ENCODE measurements around the gene CRY2.

The CRY2 gene

DNA sequence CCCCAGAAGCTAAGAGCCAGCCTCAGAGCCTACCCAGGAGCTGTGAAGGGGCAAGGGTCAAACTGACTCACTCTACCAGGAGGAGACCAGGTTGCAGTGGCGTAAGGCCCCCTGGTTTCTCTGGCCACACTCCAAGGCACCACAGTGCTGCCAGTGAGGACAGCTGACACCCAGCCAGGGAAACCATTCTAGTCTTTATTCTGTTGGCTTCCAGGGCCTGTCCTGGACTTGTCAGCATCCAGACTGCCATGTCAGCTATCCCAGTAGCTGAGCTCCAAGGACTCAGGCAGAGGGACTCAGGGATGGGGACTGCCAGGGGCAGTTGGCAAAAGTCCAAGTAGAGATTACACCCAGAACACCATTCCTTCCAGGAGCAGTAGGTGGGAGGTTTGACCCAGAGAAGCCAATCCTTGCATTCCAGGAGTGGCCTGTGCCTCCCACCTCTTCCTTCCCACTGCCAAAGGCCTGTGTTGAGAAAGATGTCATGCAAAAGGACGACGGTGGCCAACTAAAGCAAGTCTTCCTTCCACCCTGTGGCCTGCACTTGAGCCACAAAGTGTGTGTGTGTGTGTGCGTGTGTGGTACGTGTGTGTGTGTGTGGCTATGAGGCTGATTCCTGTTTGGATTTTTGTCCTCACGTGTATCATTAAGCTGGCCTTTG, 34.6 kb downstream of the CRY2 start:
- TF ChIP-seq, protein P1, sequence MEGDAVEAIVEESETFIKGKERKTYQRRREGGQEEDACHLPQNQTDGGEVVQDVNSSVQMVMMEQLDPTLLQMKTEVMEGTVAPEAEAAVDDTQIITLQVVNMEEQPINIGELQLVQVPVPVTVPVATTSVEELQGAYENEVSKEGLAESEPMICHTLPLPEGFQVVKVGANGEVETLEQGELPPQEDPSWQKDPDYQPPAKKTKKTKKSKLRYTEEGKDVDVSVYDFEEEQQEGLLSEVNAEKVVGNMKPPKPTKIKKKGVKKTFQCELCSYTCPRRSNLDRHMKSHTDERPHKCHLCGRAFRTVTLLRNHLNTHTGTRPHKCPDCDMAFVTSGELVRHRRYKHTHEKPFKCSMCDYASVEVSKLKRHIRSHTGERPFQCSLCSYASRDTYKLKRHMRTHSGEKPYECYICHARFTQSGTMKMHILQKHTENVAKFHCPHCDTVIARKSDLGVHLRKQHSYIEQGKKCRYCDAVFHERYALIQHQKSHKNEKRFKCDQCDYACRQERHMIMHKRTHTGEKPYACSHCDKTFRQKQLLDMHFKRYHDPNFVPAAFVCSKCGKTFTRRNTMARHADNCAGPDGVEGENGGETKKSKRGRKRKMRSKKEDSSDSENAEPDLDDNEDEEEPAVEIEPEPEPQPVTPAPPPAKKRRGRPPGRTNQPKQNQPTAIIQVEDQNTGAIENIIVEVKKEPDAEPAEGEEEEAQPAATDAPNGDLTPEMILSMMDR (IDR thresholded peaks at IDR 0.05; ENCODE audit: insufficient read depth, missing control alignments): no peak
- FAIRE-seq: no peak
- no peak for DNase-seq (ENCODE audit: insufficient read length, low spot score)

DNA sequence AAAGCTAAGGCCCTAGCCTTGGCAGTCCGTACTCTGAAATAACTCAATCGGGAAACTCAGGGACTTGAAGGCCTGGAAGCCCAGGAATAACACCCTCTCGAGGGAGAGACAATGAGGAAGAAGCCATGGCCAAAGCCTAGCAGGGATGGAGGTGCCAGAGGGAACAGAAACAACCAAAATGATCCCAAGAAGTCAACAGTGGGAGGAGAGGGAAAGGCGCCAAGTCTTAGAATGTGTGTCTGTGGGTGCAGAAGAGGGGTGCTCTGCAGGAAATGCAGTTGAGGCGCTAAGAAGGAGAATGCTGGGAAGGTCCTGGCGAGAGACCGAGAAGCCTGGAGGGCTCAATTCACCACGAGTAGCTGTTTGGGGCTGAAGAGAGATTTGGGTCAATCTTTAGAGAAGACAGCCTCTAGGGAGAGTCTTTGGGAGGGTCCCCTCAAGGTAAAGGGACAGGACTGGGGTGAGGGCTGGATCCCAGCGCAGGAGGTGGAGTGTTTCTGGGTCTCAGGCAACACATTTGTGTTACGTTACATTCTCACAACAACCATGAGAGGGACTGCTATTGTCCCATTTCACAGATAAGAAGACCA, 37.4 kb downstream of the CRY2 start:
- FAIRE-seq: no peak

DNA sequence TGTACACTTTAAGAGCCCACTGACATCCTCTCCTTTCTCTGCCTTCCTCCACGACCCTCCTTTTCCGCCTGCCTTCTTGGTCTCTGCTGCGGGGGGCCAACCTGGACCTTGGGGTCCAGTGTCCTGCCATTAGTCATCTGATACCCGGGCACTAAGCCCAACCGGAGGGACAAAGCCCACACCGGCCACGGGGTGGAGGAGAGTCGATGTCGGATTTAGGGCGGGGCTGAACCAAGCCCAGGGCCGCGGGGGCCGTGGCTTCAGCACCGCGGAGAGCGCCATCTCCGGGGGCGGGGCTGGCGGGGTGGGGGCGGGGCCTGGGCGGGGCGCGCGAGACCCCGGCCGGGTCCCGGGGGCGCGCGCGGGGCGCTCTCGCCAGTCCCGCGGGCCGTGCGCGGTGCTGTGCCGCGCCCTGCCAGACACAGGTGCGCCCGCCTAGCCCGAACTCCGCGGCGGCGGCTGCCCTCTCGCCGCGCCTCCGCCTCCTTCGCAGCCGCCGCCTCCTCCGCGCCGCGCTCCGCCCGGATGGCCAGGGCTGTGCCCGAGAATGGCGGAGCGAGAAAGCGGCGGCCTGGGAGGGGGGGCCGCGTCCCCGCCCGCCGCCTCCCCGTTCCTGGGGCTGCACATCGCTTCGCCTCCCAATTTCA, 38.1 kb downstream of the CRY2 start, which contains the start of gene MAPK8IP1:
TSS of gene MAPK8IP1 (plus strand) at position 378 of the 647 bp plus-strand sequence. CDS start at position 548, 170 bp downstream.
- FAIRE-seq (no peak), DNase-seq (ENCODE audit: insufficient read length, low spot score) (peak; percentile 86)
- TF ChIP-seq, protein P1 (IDR thresholded peaks at IDR 0.05; ENCODE audit: insufficient read depth, missing control alignments): no peak

More for the DNA sequence above, 37.4 kb downstream of the CRY2 start:
- DNase-seq (ENCODE audit: insufficient read length, low spot score): no peak
- TF ChIP-seq, protein P1 (IDR thresholded peaks at IDR 0.05; ENCODE audit: insufficient read depth, missing control alignments): no peak

DNA sequence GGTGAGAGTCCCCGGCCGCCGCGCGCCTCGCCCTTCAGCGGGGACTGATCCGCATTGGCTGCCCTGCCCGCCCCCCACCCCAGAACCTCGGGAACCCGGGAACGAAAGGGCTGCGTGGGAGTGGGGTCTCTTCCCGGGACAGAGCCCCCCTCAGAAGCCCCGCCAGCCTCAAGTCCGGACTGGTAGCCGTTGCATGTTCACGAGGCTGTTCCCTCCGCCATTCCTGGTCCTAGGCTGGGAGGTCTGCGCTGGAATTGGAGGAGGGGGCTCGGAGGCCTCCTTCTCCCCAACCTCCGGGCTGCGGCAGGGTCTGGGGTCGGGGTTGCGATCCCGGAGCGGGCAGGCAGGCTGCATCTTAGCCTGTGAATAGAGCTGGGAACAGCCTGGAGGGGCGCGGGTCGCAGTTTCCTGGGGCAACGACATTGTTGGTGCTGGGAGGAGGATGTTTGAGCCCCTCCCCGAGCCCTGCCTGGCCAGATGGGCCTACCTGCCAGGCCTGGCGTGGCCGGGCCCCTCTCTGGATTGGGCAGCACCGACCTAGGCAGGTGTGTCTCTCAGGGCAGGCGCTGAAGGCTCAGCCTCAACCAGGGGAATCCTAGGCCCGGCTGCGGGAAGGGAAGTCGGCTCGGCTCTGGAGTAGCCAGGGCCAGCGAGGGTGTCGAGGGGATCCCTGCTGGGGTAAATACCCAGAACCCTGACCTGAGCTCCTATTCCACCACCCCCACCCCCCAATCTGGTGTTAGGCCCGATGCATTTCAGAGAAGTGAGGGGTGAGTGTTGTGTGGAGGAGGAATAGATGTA, 38.8 kb downstream of the CRY2 start:
- no peak for FAIRE-seq
- no peak for DNase-seq (ENCODE audit: insufficient read length, low spot score)
- TF ChIP-seq, protein P1 (IDR thresholded peaks at IDR 0.05; ENCODE audit: insufficient read depth, missing control alignments): no peak

DNA sequence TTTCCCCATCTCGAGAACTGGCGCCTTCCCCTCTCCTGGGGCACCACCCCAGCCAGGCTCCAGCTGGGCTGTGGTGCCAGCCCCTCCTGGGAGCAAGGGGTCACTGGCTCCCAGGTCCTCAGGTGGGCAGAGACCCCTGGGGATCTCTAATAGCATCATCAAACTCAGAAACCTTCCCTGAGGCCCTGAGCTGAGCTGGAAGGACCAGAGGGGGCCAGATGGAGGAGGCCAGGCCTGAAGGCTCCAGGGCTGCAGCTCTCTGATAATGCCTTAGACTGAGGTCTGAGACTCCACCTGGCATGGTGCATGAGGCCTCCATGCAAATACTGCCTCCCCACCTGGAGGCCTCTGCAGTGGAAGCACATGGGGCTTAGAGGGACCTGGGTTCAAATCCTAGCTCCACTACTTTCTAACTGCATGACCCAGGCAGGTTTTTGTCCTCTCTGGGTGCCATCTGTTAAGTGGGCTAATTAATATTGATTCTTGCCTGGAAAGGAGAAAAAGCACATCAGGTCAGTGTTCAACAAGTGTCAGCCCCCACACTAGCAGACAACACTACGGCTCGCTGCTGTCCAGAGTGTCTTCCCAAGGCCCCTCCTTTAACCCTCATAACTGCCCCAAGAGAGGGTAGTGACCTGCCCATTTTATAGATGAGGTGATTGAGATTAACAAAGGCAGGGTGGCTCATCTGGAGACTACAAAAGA, 39.7 kb downstream of the CRY2 start:
- DNase-seq (ENCODE audit: insufficient read length, low spot score): no peak
- TF ChIP-seq, protein P1 (IDR thresholded peaks at IDR 0.05; ENCODE audit: insufficient read depth, missing control alignments): no peak
- FAIRE-seq: no peak

DNA sequence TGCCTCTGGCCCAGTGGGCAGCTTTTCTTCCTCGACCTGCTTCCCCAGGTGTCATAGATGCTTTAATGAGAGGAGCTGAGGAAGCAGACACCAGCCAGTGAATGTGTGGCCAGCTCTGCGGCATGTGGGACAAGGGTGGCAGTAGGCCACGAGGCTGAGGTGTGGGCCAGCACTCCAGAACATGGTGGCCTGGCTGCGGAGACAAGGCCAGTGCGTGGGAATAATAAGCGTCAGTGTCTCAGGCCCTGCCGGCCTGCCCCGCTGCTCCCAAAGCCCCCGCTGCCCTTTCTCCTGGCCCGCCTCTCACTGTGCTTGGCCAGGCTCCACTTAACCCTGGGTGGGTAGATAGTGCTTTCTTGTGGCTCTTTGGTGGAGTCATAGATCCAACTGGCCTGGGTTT, 40.3 kb downstream of the CRY2 start:
- DNase-seq (ENCODE audit: insufficient read length, low spot score) (no peak), FAIRE-seq (no peak)
- TF ChIP-seq, protein P1 (IDR thresholded peaks at IDR 0.05; ENCODE audit: insufficient read depth, missing control alignments): no peak
